HG03108 (cell line): ENCODE results near the gene ILF3.

ENCODE experiments used
- ATAC-seq: cut with Tn5 transposase; IDR thresholded peaks from one replicate; pipeline ENCODE4 v1.9.1; 2021; ENCODE audit warnings: moderate library complexity; ENCODE audit not compliant: unreplicated experiment

Gene ILF3

GRCh38 chr19:10727685-10728201 lies 73.6 kb downstream of the ILF3 start:
- no peak for ATAC-seq

- ATAC-seq = no peak
Measured at GRCh38 chr19:10729411-10729810, 75.3 kb downstream of the ILF3 start.

- ATAC-seq = no peak
Measured at GRCh38 chr19:10730932-10731331, 76.8 kb downstream of the ILF3 start.

- no peak for ATAC-seq
Measured at GRCh38 chr19:10735741-10736140, 81.6 kb downstream of the ILF3 start.

- no peak for ATAC-seq
Measured at GRCh38 chr19:10736189-10736588, 82.0 kb downstream of the ILF3 start.

GRCh38 chr19:10736916-10737551 lies 82.9 kb downstream of the ILF3 start:
- no peak for ATAC-seq

- ATAC-seq = no peak
Measured at GRCh38 chr19:10737722-10738121, 83.6 kb downstream of the ILF3 start.

- ATAC-seq = no peak
Measured at GRCh38 chr19:10740798-10741197, 86.7 kb downstream of the ILF3 start.
